ENCODE data around the gene FARP1. TPM values are rescaled to one million over a fixed set of nuclear protein-coding genes. Genes with fewer than 3 reads are reported as not detected.

The FARP1 gene
- polyA plus RNA-seq, 2 donors, result 2.2 to 2.3 TPM

GRCh38 chr13:98440390-98441055, 297.6 kb downstream of the FARP1 start:
- no peaks in the 10 kb centered on the region for H3K27me3 ChIP-seq (ENCODE audit: control insufficient read depth in 1 of 2, insufficient read depth in 2 of 2, low read length in 2 of 2)
- H3K4me1 ChIP-seq (ENCODE audit: control insufficient read depth in 2 of 2, insufficient read depth in 2 of 2, low read length in 1 of 2), result peaks cover 0 to 5% of the 10 kb centered on the region in 2 donors
- H3K27ac ChIP-seq (ENCODE audit: low read depth in 2 of 2, low read length in 1 of 2), result no peak overlapping the region
- no peak overlapping the region for H3K4me3 ChIP-seq (ENCODE audit: low read depth in 1 of 2, low read length in 2 of 2)
- H3K9me3 ChIP-seq (ENCODE audit: control insufficient read depth in 2 of 2, insufficient read depth in 1 of 2, low read depth in 1 of 2, low read length in 1 of 2), result no peaks in the 10 kb centered on the region
- whole genome bisulfite sequencing, 2 donors, result 95% methylated on average over 25 of the region's 25 CpGs
- H3K36me3 ChIP-seq (ENCODE audit: control insufficient read depth in 2 of 2, insufficient read depth in 2 of 2, low read length in 1 of 2), result no peaks in the 10 kb centered on the region

- H3K27me3 ChIP-seq (ENCODE audit: control insufficient read depth in 1 of 2, insufficient read depth in 2 of 2, low read length in 2 of 2), result no peaks in the 10 kb centered on the region
- peaks cover 0 to 6% of the 10 kb centered on the region in 2 donors for H3K4me1 ChIP-seq (ENCODE audit: control insufficient read depth in 2 of 2, insufficient read depth in 2 of 2, low read length in 1 of 2)
- no peaks in the 10 kb centered on the region for H3K9me3 ChIP-seq (ENCODE audit: control insufficient read depth in 2 of 2, insufficient read depth in 1 of 2, low read depth in 1 of 2, low read length in 1 of 2)
- WGBS, 2 donors, result 86 to 88% methylated on average over 21 of the region's 21 CpGs
- no peak overlapping the region for H3K4me3 ChIP-seq (ENCODE audit: low read depth in 1 of 2, low read length in 2 of 2)
- no peak overlapping the region for H3K27ac ChIP-seq (ENCODE audit: low read depth in 2 of 2, low read length in 1 of 2)
- H3K36me3 ChIP-seq (ENCODE audit: control insufficient read depth in 2 of 2, insufficient read depth in 2 of 2, low read length in 1 of 2), result no peaks in the 10 kb centered on the region
These were observed 298.3 kb downstream of the FARP1 start for GRCh38 chr13:98441056-98441676.

DNA sequence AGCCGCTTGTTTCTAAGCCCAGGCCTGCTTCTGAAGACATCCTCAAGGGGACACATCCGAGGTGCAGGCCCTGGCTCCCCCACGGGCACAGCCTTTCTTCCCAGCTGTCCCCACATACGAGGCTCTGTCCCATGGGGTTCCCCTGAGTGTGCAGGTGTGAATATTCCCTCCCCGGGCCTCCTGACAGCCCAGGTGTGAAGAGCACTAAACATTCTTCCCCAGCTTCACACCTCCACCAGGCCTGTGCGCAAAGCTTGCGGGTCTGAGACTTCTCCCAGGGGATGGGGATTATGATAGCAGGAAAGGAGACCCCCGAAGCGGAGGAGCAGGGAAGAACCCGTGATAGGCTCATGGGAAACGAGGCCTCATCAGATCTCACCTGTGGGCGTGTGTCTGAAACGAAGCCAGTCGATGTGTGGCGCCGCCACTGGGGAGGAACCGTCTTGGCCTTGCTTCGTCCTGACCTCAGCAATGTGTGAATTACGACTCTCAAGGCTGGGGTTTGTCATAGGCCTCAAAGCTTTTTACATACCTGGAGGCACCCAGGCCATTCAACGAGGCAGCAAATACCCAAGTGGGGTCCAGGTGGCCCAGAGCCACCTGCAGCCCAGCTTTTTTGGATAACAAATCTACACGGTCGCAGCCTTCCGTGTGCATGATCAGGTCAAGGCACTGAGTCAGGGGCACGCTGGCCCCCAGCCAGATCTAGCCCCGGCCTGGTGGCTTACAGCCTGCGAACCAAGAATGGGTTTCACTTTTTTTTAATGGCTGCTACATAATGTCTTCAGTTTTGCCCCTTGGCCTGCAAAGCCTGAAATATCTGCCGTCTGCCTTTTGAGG, 299.7 kb downstream of the FARP1 start:
- Histone ChIP-seq H3K27ac (ENCODE audit: low read depth in 2 of 2, low read length in 1 of 2) (no peak overlapping the region), H3K36me3 (ENCODE audit: control insufficient read depth in 2 of 2, insufficient read depth in 2 of 2, low read length in 1 of 2) (peaks cover 4 to 6% of the 10 kb centered on the region in 2 donors)
- WGBS, 2 donors, result 82% methylated on average over 27 of the region's 27 CpGs

GRCh38 chr13:98443329-98443728, 300.4 kb downstream of the FARP1 start:
- H3K4me1 ChIP-seq (ENCODE audit: control insufficient read depth in 2 of 2, insufficient read depth in 2 of 2, low read length in 1 of 2), result peaks cover 3 to 6% of the 10 kb centered on the region in 2 donors
- no peak overlapping the region for H3K4me3 ChIP-seq (ENCODE audit: low read depth in 1 of 2, low read length in 2 of 2)
- peaks cover 4 to 11% of the 10 kb centered on the region in 2 donors for H3K36me3 ChIP-seq (ENCODE audit: control insufficient read depth in 2 of 2, insufficient read depth in 2 of 2, low read length in 1 of 2)
- H3K9me3 ChIP-seq (ENCODE audit: control insufficient read depth in 2 of 2, insufficient read depth in 1 of 2, low read depth in 1 of 2, low read length in 1 of 2), result no peaks in the 10 kb centered on the region
- 40 to 52% methylated on average over 11 of the region's 11 CpGs for WGBS, 2 donors
- H3K27me3 ChIP-seq (ENCODE audit: control insufficient read depth in 1 of 2, insufficient read depth in 2 of 2, low read length in 2 of 2), result no peaks in the 10 kb centered on the region
- H3K27ac ChIP-seq (ENCODE audit: low read depth in 2 of 2, low read length in 1 of 2), result no peak overlapping the region

More for the DNA sequence above, 299.7 kb downstream of the FARP1 start:
- Histone ChIP-seq H3K4me1 (ENCODE audit: control insufficient read depth in 2 of 2, insufficient read depth in 2 of 2, low read length in 1 of 2) (peaks cover 0 to 6% of the 10 kb centered on the region in 2 donors), H3K4me3 (ENCODE audit: low read depth in 1 of 2, low read length in 2 of 2) (no peak overlapping the region), H3K27me3 (ENCODE audit: control insufficient read depth in 1 of 2, insufficient read depth in 2 of 2, low read length in 2 of 2) (no peaks in the 10 kb centered on the region), H3K9me3 (ENCODE audit: control insufficient read depth in 2 of 2, insufficient read depth in 1 of 2, low read depth in 1 of 2, low read length in 1 of 2) (no peaks in the 10 kb centered on the region)

GRCh38 chr13:98443800-98444325, 301.0 kb downstream of the FARP1 start:
- Histone ChIP-seq H3K4me3 (ENCODE audit: low read depth in 1 of 2, low read length in 2 of 2) (no peak overlapping the region), H3K4me1 (ENCODE audit: control insufficient read depth in 2 of 2, insufficient read depth in 2 of 2, low read length in 1 of 2) (peaks cover 3 to 6% of the 10 kb centered on the region in 2 donors), H3K36me3 (ENCODE audit: control insufficient read depth in 2 of 2, insufficient read depth in 2 of 2, low read length in 1 of 2) (peaks cover 4 to 13% of the 10 kb centered on the region in 2 donors), H3K27me3 (ENCODE audit: control insufficient read depth in 1 of 2, insufficient read depth in 2 of 2, low read length in 2 of 2) (no peaks in the 10 kb centered on the region), H3K9me3 (ENCODE audit: control insufficient read depth in 2 of 2, insufficient read depth in 1 of 2, low read depth in 1 of 2, low read length in 1 of 2) (no peaks in the 10 kb centered on the region), H3K27ac (ENCODE audit: low read depth in 2 of 2, low read length in 1 of 2) (no peak overlapping the region)
- 80 to 92% methylated on average over 15 to 21 of the region's 21 CpGs for WGBS, 2 donors

DNA sequence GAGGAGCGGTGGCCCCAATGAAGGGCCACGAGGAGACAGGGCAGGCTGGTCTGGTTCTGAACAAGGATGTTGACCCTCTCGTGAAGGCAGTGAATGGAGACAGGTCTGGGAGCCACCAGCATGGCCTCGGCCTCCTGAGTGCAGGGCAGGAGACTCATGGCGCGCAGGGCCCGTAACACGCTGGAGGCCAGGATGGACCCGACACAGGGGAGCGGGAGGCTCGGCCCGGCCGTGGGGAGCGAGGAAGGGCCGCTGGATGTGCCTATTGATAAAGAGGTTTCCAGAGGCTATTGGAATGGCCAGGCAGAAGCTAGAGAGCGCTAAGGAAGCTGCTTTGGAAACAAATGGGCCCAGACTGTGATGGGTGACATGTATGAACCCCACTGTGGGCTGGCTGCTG, 301.5 kb downstream of the FARP1 start:
- no peak overlapping the region for H3K27ac ChIP-seq (ENCODE audit: low read depth in 2 of 2, low read length in 1 of 2)
- 92 to 95% methylated on average over 16 of the region's 16 CpGs for WGBS, 2 donors
- peaks cover 4 to 14% of the 10 kb centered on the region in 2 donors for H3K36me3 ChIP-seq (ENCODE audit: control insufficient read depth in 2 of 2, insufficient read depth in 2 of 2, low read length in 1 of 2)
- H3K9me3 ChIP-seq (ENCODE audit: control insufficient read depth in 2 of 2, insufficient read depth in 1 of 2, low read depth in 1 of 2, low read length in 1 of 2), result no peaks in the 10 kb centered on the region
- H3K4me1 ChIP-seq (ENCODE audit: control insufficient read depth in 2 of 2, insufficient read depth in 2 of 2, low read length in 1 of 2), result peaks cover 3 to 6% of the 10 kb centered on the region in 2 donors
- no peak overlapping the region for H3K4me3 ChIP-seq (ENCODE audit: low read depth in 1 of 2, low read length in 2 of 2)
- H3K27me3 ChIP-seq (ENCODE audit: control insufficient read depth in 1 of 2, insufficient read depth in 2 of 2, low read length in 2 of 2), result no peaks in the 10 kb centered on the region

DNA sequence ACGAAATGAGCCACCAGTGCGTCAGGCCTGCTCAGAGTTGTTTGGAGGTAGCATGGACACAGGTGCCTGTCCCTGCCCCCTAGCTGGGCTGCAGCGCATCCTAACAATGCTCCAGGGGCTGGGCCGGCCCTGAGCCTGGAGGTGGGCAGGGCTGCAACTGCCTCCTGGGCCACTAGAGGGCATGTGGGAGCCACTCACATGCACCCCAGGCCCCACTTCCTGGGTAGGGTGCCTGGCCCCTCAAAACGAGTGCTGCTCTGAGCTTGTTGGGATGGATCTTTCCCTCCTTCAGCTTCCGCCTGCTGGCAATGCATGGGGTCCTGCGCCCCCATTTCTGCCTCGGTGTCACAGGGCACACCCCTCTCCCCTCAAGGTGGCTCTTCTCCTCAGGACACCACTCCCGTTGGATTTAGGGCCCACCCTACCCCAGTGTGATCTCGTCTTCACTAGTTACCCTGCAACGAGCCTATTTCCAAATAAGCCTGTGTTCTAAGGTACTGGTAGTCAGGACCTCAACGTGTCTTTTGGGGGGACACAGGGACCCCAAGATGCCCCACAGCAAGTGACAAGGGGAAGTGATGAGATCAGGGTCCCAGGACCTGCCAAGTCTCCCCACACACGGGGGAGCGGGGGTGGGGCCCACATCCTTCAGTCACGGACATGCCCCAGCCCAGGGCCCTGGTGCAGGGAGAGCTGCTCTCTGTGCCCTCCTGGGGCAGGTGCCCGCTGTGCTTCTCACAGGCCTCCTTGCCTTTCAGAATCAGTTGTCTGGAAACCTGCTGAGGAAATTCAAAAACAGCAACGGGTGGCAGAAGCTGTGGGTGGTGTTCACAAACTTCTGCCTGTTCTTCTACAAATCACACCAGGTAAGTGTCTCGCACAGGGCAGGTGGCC, 302.7 kb downstream of the FARP1 start:
- H3K4me3 ChIP-seq (ENCODE audit: low read depth in 1 of 2, low read length in 2 of 2), result no peak overlapping the region
- peaks cover 5 to 6% of the 10 kb centered on the region in 2 donors for H3K4me1 ChIP-seq (ENCODE audit: control insufficient read depth in 2 of 2, insufficient read depth in 2 of 2, low read length in 1 of 2)
- H3K27ac ChIP-seq (ENCODE audit: low read depth in 2 of 2, low read length in 1 of 2), result peak overlapping the region; percentile 40 to 50
- WGBS, 2 donors, result 17 to 19% methylated on average over 18 of the region's 18 CpGs
- H3K9me3 ChIP-seq (ENCODE audit: control insufficient read depth in 2 of 2, insufficient read depth in 1 of 2, low read depth in 1 of 2, low read length in 1 of 2), result no peaks in the 10 kb centered on the region
- H3K27me3 ChIP-seq (ENCODE audit: control insufficient read depth in 1 of 2, insufficient read depth in 2 of 2, low read length in 2 of 2), result no peaks in the 10 kb centered on the region
- peaks cover 5 to 17% of the 10 kb centered on the region in 2 donors for H3K36me3 ChIP-seq (ENCODE audit: control insufficient read depth in 2 of 2, insufficient read depth in 2 of 2, low read length in 1 of 2)

DNA sequence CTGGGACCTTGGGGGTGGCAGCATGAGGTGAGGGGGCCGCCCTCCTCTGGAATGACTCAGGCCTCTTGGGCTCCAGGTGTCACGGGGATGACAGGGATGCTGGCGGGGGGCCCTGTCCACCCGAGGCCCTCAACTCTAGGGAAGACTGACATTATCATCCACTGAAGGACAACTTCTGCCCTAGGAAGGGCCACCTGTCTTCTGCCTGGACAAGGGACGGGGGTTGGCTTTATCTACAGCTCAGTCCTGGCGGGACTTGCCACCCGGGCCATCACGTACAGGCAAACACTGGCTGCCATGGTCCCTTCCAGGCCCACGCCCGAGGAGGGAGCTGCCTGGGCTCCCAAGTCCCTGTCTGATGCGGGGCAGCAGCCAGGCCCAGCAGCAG, 303.3 kb downstream of the FARP1 start:
- WGBS, 2 donors, result 78 to 84% methylated on average over 11 of the region's 11 CpGs
- Histone ChIP-seq H3K27me3 (ENCODE audit: control insufficient read depth in 1 of 2, insufficient read depth in 2 of 2, low read length in 2 of 2) (no peaks in the 10 kb centered on the region), H3K4me1 (ENCODE audit: control insufficient read depth in 2 of 2, insufficient read depth in 2 of 2, low read length in 1 of 2) (peaks cover 5 to 6% of the 10 kb centered on the region in 2 donors), H3K36me3 (ENCODE audit: control insufficient read depth in 2 of 2, insufficient read depth in 2 of 2, low read length in 1 of 2) (peaks cover 7 to 22% of the 10 kb centered on the region in 2 donors), H3K27ac (ENCODE audit: low read depth in 2 of 2, low read length in 1 of 2) (no peak overlapping the region), H3K9me3 (ENCODE audit: control insufficient read depth in 2 of 2, insufficient read depth in 1 of 2, low read depth in 1 of 2, low read length in 1 of 2) (no peaks in the 10 kb centered on the region), H3K4me3 (ENCODE audit: low read depth in 1 of 2, low read length in 2 of 2) (no peak overlapping the region)

DNA sequence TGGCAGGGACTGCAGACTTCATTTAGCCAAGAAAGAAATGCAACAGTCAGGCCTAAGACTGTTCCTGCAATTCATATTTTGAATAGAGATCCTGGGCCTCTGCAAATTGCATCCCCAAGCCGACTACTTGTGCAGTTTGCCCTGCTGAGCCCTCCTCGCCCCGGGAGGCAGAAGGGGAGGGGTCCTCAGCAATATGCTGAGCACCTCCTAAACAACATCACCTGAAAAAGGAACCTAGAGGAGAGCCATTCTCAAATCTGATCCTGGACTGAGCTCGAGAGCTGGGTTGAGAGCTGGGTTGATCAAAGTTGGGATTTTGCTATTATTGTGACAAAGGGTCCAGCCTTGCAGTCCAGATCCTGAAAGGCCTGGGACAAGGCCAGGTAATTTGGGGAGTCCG, 304.2 kb downstream of the FARP1 start:
- no peaks in the 10 kb centered on the region for H3K27me3 ChIP-seq (ENCODE audit: control insufficient read depth in 1 of 2, insufficient read depth in 2 of 2, low read length in 2 of 2)
- 88% methylated on average over 5 of the region's 5 CpGs for WGBS, 2 donors
- H3K27ac ChIP-seq (ENCODE audit: low read depth in 2 of 2, low read length in 1 of 2), result no peak overlapping the region

More for the DNA sequence above, 304.2 kb downstream of the FARP1 start:
- H3K9me3 ChIP-seq (ENCODE audit: control insufficient read depth in 2 of 2, insufficient read depth in 1 of 2, low read depth in 1 of 2, low read length in 1 of 2), result no peaks in the 10 kb centered on the region
- no peak overlapping the region for H3K4me3 ChIP-seq (ENCODE audit: low read depth in 1 of 2, low read length in 2 of 2)
- peaks cover 7 to 25% of the 10 kb centered on the region in 2 donors for H3K36me3 ChIP-seq (ENCODE audit: control insufficient read depth in 2 of 2, insufficient read depth in 2 of 2, low read length in 1 of 2)
- H3K4me1 ChIP-seq (ENCODE audit: control insufficient read depth in 2 of 2, insufficient read depth in 2 of 2, low read length in 1 of 2), result peaks cover 5 to 6% of the 10 kb centered on the region in 2 donors
